NCI-H146 treated with DMSO at 0.1 percent for 48 hours (cell line): ENCODE data around the gene PPP6C.

Experiments used
- DNase-seq: peaks from one replicate; lab custom pipeline; 2025; ENCODE audit not compliant: unreplicated experiment; lab: John Stamatoyannopoulos, UW

Gene PPP6C

GRCh38 chr9:125099816-125100215, 89.8 kb downstream of the PPP6C start:
- DNase-seq, result no peak
